ENCODE results near the gene REEP2.

GRCh38 chr5:138455232-138455930 lies 16.5 kb downstream of the REEP2 start:
- TF ChIP-seq CTCF (IDR thresholded peaks at IDR 0.05; ENCODE audit: poor library complexity, severe bottlenecking) (no peak), EP300 (conservative IDR thresholded peaks at IDR 0.05; ENCODE audit: poor library complexity, severe bottlenecking) (no peak), POLR2AphosphoS5 (IDR thresholded peaks at IDR 0.05) (no peak), TAF1 (IDR thresholded peaks at IDR 0.05; ENCODE audit: low read depth) (no peak), RAD21 (conservative IDR thresholded peaks at IDR 0.05) (no peak), EZH2 (IDR thresholded peaks at IDR 0.05; ENCODE audit: borderline replicate concordance, insufficient read depth, low read length, poor library complexity, severe bottlenecking) (no peak), MXI1 (conservative IDR thresholded peaks at IDR 0.05; ENCODE audit: poor library complexity, severe bottlenecking) (no peak), SMC3 (conservative IDR thresholded peaks at IDR 0.05; ENCODE audit: poor library complexity) (no peak)

Measured in neural cell (in vitro differentiated cells).